ENCODE measurements around the gene EEFSEC.

The EEFSEC gene

GRCh38 chr3:128269006-128269775, 115.9 kb downstream of the EEFSEC start:
- Histone ChIP-seq H3F3A (ENCODE audit: insufficient read depth, low read length) (no peaks in the 10 kb centered on the region), H3K36me3 (replicated peaks; ENCODE audit: insufficient read depth, low read length) (no peaks in the 10 kb centered on the region), H3K4me2 (ENCODE audit: low read depth, low read length) (no peak overlapping the region), H3K9ac (ENCODE audit: low read length) (no peak overlapping the region), H2AFZ (ENCODE audit: low read length) (no peak overlapping the region), H3K9me2 (replicated peaks; ENCODE audit: insufficient read depth, low read length) (no peaks in the 10 kb centered on the region), H3K9me3 (replicated peaks; ENCODE audit: insufficient read depth, low read length) (no peaks in the 10 kb centered on the region), H3K27me3 (replicated peaks; ENCODE audit: insufficient read depth, low read length) (no peaks in the 10 kb centered on the region), H3K4me1 (ENCODE audit: low read length) (no peaks in the 10 kb centered on the region), H3K79me2 (ENCODE audit: low read length) (no peaks in the 10 kb centered on the region), H4K20me1 (ENCODE audit: insufficient read depth, low read length) (no peaks in the 10 kb centered on the region), H3K27ac (ENCODE audit: low read length) (no peak overlapping the region), H3K4me3 (ENCODE audit: low read length) (no peak overlapping the region)
- no peak for TF ChIP-seq EZH2phosphoT487 (IDR thresholded peaks at IDR 0.05; ENCODE audit: low read length)
- TF ChIP-seq CTCF (IDR thresholded peaks at IDR 0.05; ENCODE audit: low read length), result no peak
- no peak for TF ChIP-seq EZH2 (optimal IDR thresholded peaks at IDR 0.05; ENCODE audit: low read depth, low read length)
- DNase-seq, result no peak

- Histone ChIP-seq H3K9ac (ENCODE audit: low read length) (no peak overlapping the region), H3F3A (ENCODE audit: insufficient read depth, low read length) (no peaks in the 10 kb centered on the region), H3K27ac (ENCODE audit: low read length) (no peak overlapping the region), H3K79me2 (ENCODE audit: low read length) (no peaks in the 10 kb centered on the region), H4K20me1 (ENCODE audit: insufficient read depth, low read length) (no peaks in the 10 kb centered on the region), H3K36me3 (replicated peaks; ENCODE audit: insufficient read depth, low read length) (no peaks in the 10 kb centered on the region), H3K4me1 (ENCODE audit: low read length) (no peaks in the 10 kb centered on the region), H3K9me3 (replicated peaks; ENCODE audit: insufficient read depth, low read length) (no peaks in the 10 kb centered on the region), H2AFZ (ENCODE audit: low read length) (no peak overlapping the region), H3K27me3 (replicated peaks; ENCODE audit: insufficient read depth, low read length) (no peaks in the 10 kb centered on the region), H3K4me3 (ENCODE audit: low read length) (no peak overlapping the region), H3K9me2 (replicated peaks; ENCODE audit: insufficient read depth, low read length) (no peaks in the 10 kb centered on the region), H3K4me2 (ENCODE audit: low read depth, low read length) (no peak overlapping the region)
- TF ChIP-seq EZH2 (optimal IDR thresholded peaks at IDR 0.05; ENCODE audit: low read depth, low read length) (no peak), CTCF (IDR thresholded peaks at IDR 0.05; ENCODE audit: low read length) (no peak), EZH2phosphoT487 (IDR thresholded peaks at IDR 0.05; ENCODE audit: low read length) (no peak)
- DNase-seq, result no peak
Measured at GRCh38 chr3:128269796-128270195, 116.5 kb downstream of the EEFSEC start.

GRCh38 chr3:128270559-128271492, 117.5 kb downstream of the EEFSEC start:
- no peak overlapping the region for H3K9ac ChIP-seq (ENCODE audit: low read length)
- no peak overlapping the region for H3K4me3 ChIP-seq (ENCODE audit: low read length)
- H3F3A ChIP-seq (ENCODE audit: insufficient read depth, low read length), result no peaks in the 10 kb centered on the region
- H3K4me1 ChIP-seq (ENCODE audit: low read length), result no peaks in the 10 kb centered on the region
- no peaks in the 10 kb centered on the region for H3K36me3 ChIP-seq (replicated peaks; ENCODE audit: insufficient read depth, low read length)
- DNase-seq, result no peak
- H3K4me2 ChIP-seq (ENCODE audit: low read depth, low read length), result no peak overlapping the region
- no peak overlapping the region for H2AFZ ChIP-seq (ENCODE audit: low read length)
- H3K9me2 ChIP-seq (replicated peaks; ENCODE audit: insufficient read depth, low read length), result no peaks in the 10 kb centered on the region
- TF ChIP-seq EZH2 (optimal IDR thresholded peaks at IDR 0.05; ENCODE audit: low read depth, low read length) (no peak), CTCF (IDR thresholded peaks at IDR 0.05; ENCODE audit: low read length) (no peak), EZH2phosphoT487 (IDR thresholded peaks at IDR 0.05; ENCODE audit: low read length) (no peak)
- H3K27me3 ChIP-seq (replicated peaks; ENCODE audit: insufficient read depth, low read length), result no peaks in the 10 kb centered on the region
- H3K9me3 ChIP-seq (replicated peaks; ENCODE audit: insufficient read depth, low read length), result no peaks in the 10 kb centered on the region
- H3K79me2 ChIP-seq (ENCODE audit: low read length), result no peaks in the 10 kb centered on the region
- no peaks in the 10 kb centered on the region for H4K20me1 ChIP-seq (ENCODE audit: insufficient read depth, low read length)
- no peak overlapping the region for H3K27ac ChIP-seq (ENCODE audit: low read length)

Data from MM.1S (cell line).